GM12874 (cell line): ENCODE results near the gene MTA1.

Experiments used
- CTCF ChIP-seq: IDR thresholded peaks from 2 replicates; pipeline ENCODE4 v1.5.1; 2011; ENCODE audit warnings: low read depth, mild to moderate bottlenecking, control low read depth, low read length, moderate library complexity; ENCODE audit not compliant: insufficient read depth

Gene MTA1

GRCh38 chr14:105394714-105395537 lies 24.7 kb upstream of the MTA1 start:
- TF ChIP-seq CTCF, result no peak

GRCh38 chr14:105395538-105395854 lies 24.1 kb upstream of the MTA1 start:
- TF ChIP-seq CTCF, result no peak

- no peak for TF ChIP-seq CTCF
Measured at GRCh38 chr14:105397350-105397931, 22.2 kb upstream of the MTA1 start.

GRCh38 chr14:105398044-105398725 lies 21.4 kb upstream of the MTA1 start, which contains the start of gene TEX22:
TSS of gene TEX22 (plus strand) at chr14:105398538. CDS start at chr14:105399341, 803 bp downstream.
- TF ChIP-seq CTCF, result 0 out of 2 replicates have a peak, but pooled peaks have one; percentile 26

- TF ChIP-seq CTCF, result no peak
Measured at GRCh38 chr14:105398726-105399465, 20.7 kb upstream of the MTA1 start.

- no peak for TF ChIP-seq CTCF
Measured at GRCh38 chr14:105399466-105399775, 20.2 kb upstream of the MTA1 start.

- TF ChIP-seq CTCF, result no peak
Measured at GRCh38 chr14:105400016-105400415, 19.6 kb upstream of the MTA1 start.
